Forelimb muscle (tissue), 1 donor: ENCODE measurements around the gene ANP32A. TPM values are rescaled to one million over a fixed set of nuclear protein-coding genes. Genes with fewer than 3 reads are reported as not detected.
"Not testable (repeated sequence)": the region's sequence is repeated elsewhere in the genome, so short reads cannot be mapped to it uniquely, and the experiment has no call there.

Experiments used
- DNase-seq: peaks from one replicate; pipeline ENCODE4 v3.0.0-alpha.2; 2013; ENCODE audit warnings: low read depth
- polyA plus RNA-seq: library from polyadenylated mRNA; unstranded; fragments of 120-200 nt; gene quantifications from one replicate; pipeline ENCODE4 v1.2.1, GENCODE V29; 2013; ENCODE audit not compliant: insufficient read length

Gene ANP32A
- polyA plus RNA-seq, 1 donor = 149 TPM

DNA sequence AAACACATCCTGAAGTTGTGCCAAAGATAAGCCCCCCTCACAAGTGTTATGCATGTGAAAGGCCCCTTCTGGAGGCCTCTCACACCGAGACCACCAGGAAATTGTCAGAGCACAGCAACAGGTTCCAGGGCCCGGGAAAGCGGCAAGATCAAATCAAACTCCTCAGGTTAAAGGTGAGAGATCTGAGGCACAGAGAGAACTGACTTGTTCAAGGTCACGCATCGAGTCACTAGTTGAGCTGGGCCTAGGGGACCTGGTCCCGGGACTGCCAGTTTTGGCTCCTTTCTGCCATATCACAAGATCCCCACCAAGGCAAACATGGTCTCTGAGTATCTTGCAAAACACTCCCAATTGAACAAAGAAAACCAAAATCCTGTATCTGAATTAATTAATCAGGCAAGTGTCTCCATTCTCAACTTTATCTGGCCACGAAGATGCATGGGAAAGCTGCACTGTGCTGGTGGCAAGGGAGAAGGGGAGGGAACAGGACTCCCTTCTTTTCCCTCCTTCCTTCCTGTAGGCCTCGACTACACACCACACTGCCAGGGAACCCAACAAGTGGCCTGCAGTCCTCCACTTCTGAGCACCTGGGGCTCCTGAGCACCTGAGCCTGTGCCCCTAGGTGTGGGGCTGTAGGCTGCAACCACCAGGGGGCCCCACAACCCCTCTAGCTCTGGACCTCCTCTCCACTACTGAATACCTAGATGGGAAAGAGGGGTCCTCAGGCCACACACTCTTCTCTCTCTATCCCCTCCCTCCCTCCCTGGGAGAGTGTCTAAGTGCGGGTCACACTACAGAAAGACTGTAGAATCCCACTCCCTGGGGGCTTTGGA is 37.3 kb downstream of the ANP32A start:
- no peak for DNase-seq

DNA sequence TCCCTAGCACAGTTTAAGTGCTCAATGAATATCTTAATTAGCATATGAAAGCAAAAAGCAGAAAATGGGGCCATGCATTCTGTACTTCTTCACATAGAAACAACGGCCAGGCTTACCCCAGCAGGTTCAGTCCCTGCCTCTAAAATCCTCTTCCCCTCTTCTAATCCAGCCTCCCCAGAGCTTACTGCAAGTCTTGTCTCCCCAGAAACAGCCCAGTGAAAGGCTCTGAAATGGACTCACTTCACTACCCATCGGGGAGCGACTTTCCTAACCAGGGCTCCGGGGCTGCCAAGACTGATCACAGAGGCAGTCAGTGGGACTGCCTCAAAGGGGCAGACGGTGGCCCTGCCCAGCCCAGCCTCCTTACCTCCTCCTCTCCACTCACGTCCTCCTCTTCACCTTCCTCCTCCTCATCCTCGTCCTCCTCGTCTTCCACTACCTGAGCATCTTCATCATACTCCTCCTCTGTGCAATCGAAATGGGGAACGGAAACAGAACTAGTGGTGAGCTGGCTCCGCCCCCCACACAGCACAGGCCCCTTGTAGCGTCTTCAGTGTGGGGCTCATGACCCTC is 38.0 kb downstream of the ANP32A start:
- DNase-seq = no peak

DNA sequence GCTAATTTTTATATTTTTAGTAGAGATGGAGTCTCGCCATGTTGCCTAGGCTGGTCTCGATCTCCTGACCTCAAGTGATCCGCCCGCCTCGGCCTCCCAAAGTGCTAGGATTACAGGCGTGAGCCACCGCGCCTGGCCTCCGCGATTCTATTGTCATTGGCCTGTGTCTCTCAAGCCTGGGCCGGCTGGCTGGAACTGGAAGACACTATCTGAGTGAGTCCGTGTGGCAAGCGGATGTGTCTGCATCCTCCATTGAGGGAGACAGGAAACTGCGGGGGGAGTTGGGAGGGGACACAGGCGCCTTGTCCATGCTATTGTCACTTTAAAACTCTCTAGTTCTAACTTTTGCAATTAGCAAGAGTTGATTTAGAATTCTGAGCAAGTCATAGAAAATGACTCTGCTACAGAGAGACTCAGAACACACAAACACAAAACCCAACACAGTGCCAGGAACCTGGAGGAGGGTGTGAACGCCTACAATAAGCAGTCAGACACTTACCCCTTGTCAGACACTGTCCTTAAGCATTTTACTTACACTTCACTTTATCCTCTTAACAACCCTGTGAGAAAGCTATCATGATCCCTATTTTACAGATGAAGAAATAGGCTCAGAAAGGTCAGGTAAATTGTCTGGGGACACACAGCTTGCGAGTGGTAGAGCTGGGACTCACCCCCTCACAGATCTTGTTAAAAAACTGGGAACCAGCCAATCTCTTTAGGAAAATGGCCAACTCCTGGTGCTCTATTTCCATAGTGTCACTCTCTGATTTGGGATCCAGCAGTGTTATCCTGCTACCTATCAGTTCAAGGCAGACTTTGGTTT is 38.7 kb downstream of the ANP32A start:
- no peak for DNase-seq

DNA sequence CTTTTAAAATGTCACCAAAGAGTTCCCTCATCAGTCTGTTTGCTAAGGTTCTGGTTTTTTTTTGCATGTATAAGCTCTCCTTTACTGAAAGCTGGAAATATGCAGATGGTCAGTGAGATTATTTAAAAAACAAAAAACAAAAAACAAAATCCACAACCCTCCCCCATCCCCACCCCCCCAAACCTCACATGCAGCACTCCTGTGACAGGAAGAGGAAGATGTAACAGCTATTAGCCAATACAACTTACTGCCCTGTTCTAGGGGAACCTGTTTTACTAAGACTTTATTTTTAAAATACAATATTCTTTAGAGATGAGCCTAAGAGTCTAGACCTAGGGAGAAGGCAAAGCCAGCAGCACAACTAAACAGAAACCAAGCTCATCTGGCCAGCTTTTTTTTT is 39.5 kb downstream of the ANP32A start:
- no peak for DNase-seq

DNA sequence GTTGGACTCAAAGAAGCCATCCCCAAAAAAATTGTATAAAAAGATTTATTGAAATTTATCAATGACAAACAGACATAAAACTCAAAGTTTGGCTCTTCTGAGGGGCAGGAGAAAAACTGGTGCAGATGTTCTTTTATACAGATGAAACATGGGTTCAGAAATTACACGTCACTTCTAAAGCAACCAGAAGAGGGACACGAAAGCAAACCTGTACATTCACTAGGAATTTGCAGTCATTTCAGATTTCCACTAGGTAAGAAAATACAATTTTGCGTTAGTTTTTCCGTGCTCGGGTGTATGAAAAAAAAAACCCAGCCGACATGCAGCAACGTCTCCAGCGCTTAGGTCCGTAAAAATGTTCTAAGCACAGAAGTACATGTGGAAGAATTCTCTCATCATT is 41.8 kb downstream of the ANP32A start:
- no peak for DNase-seq

DNA sequence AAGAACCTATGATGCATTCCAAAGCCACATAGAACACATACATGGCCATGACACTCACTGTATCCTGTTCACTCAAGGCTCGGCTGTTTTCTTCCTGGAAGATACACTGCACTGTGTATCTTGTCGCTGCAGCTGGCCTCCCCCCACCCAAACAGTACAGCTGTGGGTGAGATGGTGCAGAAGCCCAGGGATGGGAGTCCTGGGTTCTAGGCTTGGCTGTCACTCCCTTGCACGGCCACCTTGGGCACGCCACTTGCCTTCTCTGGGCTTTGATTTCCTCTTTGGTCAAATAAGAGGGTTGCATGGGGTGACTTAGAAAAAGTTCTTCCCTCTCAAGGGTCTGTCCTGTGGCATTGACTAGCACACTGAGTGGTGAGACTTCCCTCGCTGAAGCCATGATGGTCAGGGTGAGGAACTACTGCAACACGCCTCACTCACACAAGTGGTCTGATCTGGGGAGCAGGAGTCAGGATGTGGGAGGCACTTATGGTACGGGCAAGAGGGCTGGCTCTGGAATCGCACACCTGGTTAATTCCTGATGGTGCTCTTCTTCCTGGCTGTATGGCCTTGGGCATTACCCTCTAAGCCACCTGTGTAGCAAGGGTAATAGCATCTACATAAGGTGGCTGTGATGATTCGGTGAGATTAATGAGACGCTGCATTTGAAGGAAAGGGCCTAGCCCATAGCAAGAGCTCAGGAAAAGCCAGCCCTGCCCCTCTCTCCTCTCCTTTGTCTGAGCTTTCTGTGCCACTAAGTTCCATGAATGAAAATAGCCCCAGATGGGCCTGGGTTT is 44.0 kb downstream of the ANP32A start:
- no peak for DNase-seq

DNA sequence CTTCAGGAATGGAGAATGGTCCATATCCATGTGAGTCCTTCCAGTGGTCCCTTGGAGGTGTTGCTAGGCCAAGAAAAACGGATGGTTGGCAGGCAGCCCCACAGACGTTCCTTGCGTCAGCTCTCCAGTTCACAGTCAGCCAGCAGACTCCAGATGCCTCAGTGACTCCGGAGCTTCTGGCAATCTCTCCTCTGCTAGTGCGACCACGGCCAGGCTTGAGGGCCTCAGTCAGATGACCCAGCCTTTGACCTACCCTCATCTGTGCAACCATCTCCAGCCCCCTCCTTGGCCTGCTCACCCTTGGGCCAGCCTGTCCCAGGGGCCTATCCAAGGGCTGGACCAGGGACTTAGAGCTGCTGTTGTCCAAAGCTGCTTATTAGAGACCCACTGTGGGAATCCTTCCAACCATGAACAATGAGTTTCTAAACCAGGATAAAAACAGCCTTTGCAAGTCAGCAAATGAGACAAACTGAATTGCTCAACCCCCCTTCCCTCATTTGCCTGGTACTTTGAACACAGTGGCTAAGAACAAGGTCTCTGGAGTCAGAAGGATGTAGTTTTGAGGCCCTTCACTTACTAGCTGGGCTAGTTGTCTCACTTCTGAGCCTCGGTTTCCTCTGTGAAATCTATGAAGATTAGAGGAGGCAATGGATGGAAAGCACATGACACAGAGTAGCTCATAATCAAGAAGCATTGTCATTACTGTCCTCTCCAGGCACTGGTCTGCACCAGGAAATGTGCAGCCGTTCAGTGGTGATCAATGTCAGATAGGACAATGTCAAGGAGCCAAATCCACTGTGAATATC is 44.8 kb downstream of the ANP32A start:
- no peak for DNase-seq

DNA sequence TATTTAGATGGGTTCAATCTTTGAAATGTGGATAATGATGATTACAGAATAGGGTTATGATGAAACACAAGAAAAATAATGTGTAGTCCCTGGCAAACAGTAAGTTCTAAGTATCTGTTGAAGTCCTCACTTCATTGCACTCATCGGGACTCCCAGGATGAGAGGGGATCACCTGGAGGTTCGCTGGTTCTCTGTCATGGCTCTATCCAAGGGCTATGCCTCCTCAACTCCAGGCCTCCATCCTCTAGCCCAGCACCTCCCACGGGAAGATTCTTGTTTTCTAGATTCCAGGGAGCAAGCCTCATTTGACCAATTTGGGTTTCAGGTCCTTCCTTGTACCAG is 45.5 kb downstream of the ANP32A start:
- DNase-seq = no peak

DNA sequence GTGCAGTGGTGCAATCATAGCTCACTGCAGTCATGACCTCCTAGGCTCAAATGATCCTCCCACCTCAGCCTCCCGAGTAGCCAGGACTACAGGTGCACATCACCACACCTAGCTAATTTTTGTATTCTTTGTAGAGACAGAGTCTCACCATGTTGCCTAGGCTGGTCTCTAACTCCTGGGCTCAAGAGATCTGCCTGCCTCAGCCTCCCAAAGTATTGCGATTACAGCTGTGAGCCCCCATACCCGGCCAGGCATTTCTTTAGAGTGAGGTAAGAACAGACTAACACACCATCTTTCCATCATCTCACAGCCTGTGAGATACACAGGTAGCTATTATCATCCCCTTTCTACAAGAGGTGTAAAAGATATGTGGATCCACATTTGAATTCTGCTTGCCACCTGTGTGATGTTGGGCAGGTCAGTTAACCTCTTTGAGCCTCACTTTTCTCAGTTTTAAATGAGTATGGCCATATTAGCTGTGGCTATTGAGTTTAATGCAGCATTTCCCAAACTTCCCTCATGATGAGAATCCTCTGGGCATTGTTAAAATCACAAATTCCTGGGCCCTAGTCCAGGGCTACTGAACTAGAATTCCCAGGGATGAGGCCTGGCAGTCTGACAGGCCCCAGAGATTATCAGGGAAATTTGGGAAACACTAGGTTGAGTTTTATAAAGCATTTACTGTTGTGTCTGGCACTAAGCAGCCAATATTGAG is 46.0 kb downstream of the ANP32A start:
- no peak for DNase-seq

DNA sequence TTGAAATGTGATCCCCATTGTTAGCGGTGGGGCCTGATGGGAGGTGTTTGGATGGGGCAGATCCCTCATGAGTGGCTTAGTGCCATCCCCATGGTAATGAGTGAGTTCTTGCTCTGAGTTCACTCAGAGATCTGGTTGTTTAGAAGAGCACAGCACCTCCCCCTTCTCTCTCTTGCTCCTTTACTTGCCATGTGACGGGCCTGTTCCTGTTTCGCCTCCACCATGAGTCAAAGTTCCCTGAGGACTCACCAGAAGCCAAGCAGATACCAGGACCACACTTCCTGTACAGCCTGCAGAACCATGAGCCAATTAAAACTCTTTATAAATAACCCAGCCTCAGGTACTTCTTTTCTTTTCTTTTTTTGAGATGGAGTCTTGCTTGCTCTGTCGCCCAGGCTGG is 46.6 kb downstream of the ANP32A start:
- DNase-seq = no peak

DNA sequence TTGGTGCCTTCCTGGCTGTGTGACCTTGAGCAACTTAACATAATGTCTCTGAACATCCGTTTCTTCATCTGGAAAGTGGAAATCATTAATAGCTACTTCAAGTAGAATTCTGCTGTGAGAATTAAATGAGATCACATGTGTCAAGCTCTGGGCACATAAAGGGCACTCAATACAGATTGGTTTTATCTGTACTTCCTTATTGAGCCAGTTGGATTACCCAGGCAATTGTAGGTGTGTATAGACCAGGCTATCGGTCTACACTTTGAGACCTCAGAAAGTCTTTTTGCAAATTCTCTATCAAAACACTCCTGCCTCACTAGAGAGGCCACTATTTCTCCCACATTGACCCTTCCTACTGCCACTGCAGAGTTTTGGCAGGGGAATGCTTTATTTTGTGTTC is 47.7 kb downstream of the ANP32A start:
- no peak for DNase-seq

DNA sequence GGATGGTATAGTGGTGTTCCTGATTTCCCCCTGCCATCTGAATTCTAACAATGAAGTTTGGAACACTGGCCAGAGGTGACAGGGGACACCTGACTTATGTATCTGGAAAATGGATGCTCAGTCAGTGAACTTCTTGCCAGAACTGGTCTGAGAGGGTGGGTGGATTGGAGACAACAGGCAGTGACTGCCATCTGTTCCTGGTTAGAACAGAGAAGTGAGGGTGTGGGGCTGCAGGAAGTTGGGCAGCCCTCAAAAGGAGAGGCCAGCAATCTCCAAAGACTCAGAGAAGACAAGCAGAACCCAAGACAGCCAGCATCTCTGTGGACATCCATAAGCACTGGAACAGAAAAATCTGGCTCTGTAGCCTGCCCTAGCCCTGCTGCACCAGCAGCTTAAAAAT is 50.5 kb downstream of the ANP32A start:
- DNase-seq = no peak

DNA sequence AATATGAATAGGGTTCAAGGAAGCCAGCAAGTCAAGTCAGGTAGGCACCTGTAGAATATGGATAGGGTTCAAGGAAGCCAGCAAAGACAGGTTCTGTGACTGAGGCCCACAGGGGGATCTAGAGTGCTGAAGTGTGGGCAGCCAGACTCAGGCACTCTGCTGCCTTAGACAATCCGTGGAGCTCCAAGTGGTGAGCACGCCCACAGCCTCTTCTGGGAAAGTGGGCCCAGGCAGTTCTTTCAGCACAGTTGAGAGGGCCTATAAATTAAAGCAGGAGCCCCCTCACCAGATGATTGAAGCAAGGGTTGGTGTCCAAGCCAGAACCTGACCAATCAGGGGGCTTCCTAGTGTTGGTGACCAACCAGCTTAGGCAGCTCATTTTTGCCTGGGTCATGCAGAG is 51.0 kb downstream of the ANP32A start:
- DNase-seq = no peak

DNA sequence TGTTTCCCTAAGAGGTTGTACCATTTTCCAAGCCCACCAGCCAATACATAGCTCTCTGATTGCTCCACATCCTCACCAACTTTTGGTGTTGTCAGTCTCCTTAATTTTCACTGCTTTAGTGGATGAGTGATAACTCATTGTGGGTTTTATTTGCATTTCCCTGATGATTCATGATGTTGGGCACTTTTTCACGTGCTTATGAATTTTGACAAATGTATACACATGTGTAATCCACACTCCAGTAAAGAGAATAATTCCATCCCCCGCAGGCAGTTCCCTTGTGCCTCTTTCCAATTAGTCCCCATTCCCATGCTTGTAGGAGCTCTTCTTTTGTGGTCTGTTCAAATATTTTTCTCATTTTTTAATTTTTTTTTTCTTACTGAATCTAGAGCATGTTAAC is 52.4 kb downstream of the ANP32A start:
- DNase-seq = no peak

DNA sequence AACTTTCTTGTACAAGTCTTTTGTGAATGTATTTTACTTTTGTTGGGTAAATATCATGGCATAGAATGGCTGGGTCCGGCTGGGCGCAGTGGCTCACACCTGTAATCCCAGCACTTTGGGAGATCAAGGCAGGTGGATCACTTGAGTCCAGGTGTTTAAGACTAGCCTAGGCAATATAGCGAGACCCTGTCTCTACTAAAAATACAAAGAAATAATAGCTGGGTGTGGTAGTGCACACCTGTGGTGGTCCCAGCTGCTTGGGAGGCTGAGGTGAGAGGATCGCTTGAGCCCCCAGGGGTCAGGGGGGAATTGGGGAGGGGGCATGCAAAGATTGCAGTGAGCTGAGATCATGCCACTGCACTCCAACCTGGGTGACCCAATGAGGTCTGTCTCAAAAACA is 52.9 kb downstream of the ANP32A start:
- DNase-seq = no peak

DNA sequence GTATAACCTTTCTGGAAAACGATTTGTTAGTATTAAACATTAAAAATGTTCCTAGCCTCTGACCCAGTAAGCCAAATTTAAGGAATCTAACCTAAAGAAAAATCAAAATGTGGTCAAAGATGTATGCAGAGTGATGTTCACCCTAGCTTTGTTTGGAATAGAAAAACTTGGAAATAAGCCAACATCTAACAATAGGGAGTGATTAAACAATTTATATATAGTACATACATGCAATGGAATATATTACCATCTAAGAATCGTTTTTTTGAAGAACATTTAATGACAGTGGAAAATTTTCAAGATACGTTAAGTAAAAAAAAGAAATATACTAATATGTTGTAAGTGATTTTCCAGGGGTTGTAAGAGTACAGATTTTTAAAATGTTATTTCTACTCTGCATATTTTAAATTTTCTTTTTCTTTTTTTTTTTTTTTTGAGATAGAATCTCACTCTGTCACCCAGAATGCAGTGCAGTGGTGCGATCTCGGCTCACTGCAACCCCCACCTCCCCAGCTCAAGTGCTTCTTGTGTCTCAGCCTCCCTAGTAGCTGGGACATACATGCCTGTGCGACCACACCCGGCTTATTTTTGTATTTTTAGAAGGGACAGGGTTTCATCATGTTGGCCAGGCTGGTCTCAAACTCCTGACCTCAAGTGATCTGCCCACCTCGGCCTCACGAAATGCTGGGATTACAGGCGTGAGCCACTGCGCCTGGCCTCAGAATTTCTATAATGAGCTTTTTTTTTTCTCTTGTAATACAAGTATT is 54.9 kb downstream of the ANP32A start:
- DNase-seq = no peak

DNA sequence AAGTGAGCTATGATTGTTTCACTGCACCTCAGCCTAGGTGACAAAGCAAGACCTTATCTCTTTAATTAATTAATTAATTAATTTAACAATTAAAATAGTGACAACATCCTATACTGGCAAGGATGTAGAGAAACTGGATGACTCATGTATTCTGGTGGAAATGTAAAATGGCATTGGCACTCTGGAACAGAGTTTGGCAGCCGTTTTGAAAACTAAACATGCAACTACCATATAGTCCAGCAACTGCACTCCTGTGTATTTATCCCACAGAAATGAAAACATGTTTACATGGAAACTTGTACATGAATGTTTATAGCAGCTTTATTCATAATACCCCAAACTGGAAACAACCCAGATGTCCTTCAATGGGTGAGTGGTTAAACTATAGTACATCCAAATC is 56.6 kb downstream of the ANP32A start:
- DNase-seq = no peak

DNA sequence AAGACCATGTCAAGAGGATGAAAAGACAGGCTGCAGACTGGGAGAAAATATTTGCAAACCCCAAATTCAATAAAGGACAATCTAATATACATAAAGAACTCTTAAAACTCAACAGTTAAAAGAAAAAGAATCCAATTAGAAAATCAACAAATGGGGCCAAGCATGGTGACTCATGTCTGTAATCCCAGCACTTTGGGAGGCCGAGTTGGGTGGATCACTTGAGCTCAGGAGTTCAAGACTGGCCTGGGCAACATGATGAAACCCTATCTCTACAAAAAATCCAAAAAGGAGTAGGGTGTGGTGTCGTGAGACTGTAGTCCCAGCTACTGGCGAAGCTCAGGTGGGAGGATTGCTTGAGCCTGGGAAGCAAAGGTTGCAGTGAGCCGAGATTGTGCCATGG is 57.6 kb downstream of the ANP32A start:
- DNase-seq = no peak

DNA sequence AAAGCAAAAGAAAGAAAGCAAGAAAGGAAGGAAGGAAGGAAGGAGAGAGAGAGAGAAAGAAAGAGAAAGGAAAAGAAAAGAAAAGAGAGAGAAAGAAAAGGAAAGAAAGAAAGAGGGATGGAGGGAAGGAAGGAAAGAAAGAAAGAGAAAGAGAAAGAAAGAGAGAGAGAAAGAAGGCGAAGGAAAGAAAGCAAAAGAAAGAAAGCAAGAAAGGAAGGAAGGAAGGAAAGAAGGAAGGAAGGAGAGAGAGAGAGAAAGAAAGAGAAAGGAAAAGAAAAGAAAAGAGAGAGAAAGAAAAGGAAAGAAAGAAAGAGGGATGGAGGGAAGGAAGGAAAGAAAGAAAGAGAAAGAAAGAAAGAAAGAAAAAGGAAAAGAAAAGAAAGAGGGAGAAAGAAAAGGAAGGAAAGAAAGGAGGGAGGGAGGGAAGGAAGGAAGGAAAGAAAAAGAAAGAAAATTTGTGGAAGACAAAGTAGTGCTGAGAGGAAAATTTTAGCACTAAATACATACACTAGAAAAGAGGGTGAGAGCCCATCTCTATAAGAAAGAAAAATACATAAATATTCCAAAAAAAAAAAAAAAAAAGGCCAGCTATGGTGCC is 60.6 kb downstream of the ANP32A start:
- not testable (repeated sequence) for DNase-seq
